K562 (cell line): ENCODE data around the gene EQTN.

ENCODE experiments used
- CTCF ChIP-seq, 3 experiments: IDR thresholded peaks in 2 of 3; conservative IDR thresholded peaks in 1 of 3; 2 replicates each; pipeline ENCODE4 v1.5.1; 2011 to 2012; ENCODE audit warnings: low read length in 3 of 3, mild to moderate bottlenecking in 3 of 3, control low read depth in 2 of 3, improper control_type of control experiment in 1 of 3, inconsistent platforms in 1 of 3, low read depth in 1 of 3, mixed read lengths in 1 of 3, moderate library complexity in 1 of 3; ENCODE audit not compliant: insufficient read depth in 2 of 3
- FOXP1 ChIP-seq: sonication (generic); formaldehyde crosslinking; IDR thresholded peaks from 2 replicates; pipeline ENCODE4 v1.8.0; 2022; ENCODE audit warnings: mild to moderate bottlenecking, missing genetic modification reagents
- IRF1 ChIP-seq: sonication (generic); formaldehyde crosslinking; IDR thresholded peaks from 2 replicates; pipeline ENCODE4 v1.8.0; 2022; ENCODE audit warnings: missing genetic modification reagents, mild to moderate bottlenecking, borderline replicate concordance
- MYC ChIP-seq, 2 experiments: fragments of 250-450 bp in 1 of 2; sonication (Bioruptor Pico) in 1 of 2; IDR thresholded peaks; 2 replicates each; pipeline versions ENCODE4 v1.5.1 to v1.6.1; 2012 to 2021; ENCODE audit warnings: low read depth in 2 of 2, borderline replicate concordance in 1 of 2, improper control_type of control experiment in 1 of 2, low read length in 1 of 2, mild to moderate bottlenecking in 1 of 2, moderate library complexity in 1 of 2
- SIN3A ChIP-seq, 2 experiments: fragments of 150-350 bp in 1 of 2; IDR thresholded peaks; 2 replicates each; pipeline ENCODE4 v1.6.1; 2011 to 2016; ENCODE audit warnings: borderline replicate concordance in 2 of 2, low read depth in 2 of 2, low read length in 2 of 2, mild to moderate bottlenecking in 2 of 2, moderate library complexity in 2 of 2; ENCODE audit not compliant: control insufficient read depth in 1 of 2
- SMAD1 ChIP-seq: fragments of 150-350 bp; IDR thresholded peaks from 2 replicates; pipeline ENCODE4 v1.6.1; 2014; ENCODE audit warnings: low read length, low read depth; ENCODE audit not compliant: partially characterized antibody
- SMC3 ChIP-seq: conservative IDR thresholded peaks from 2 replicates; pipeline ENCODE4 v1.6.1; 2011; ENCODE audit warnings: low read depth, low read length, improper control_type of control experiment; ENCODE audit not compliant: insufficient read depth
- TAL1 ChIP-seq: fragments of 450-650 bp; IDR thresholded peaks from 2 replicates; pipeline ENCODE4 v1.6.1; 2016; ENCODE audit warnings: mild to moderate bottlenecking
- TFE3 ChIP-seq: fragments of 450-650 bp; formaldehyde crosslinking; IDR thresholded peaks from 2 replicates; pipeline ENCODE4 v1.4.0; 2020; ENCODE audit warnings: mild to moderate bottlenecking, mixed read lengths

GRCh38 chr9:27261517-27262211 lies 35.3 kb downstream of the EQTN start:
- TF ChIP-seq SIN3A (IDR thresholded peaks at IDR 0.05; ENCODE audit: borderline replicate concordance in 2 of 2, control insufficient read depth in 1 of 2, low read depth in 2 of 2, low read length in 2 of 2) (no peak), CTCF (IDR thresholded peaks at IDR 0.05 in 2 of 3, conservative IDR thresholded peaks at IDR 0.05 in 1 of 3; ENCODE audit: insufficient read depth in 2 of 3, low read depth in 1 of 3, low read length in 3 of 3) (no peak), TFE3 (no peak), IRF1 (CRISPR knock-in tag) (no peak), MYC (IDR thresholded peaks at IDR 0.05; ENCODE audit: low read depth, low read length) (no peak), MYC (CRISPR knock-in tag; IDR thresholded peaks at IDR 0.05; ENCODE audit: borderline replicate concordance, low read depth) (no peak), TAL1 (no peak), SMC3 (no peak), SMAD1 (no peak), FOXP1 (CRISPR knock-in tag) (no peak)
